Femur (tissue), 1 donor: ENCODE results near the gene OR4D11.
A peak's percentile ranks its signal among the peaks of the same experiment; 100 is the strongest.

Experiments
- DNase-seq: peaks from one replicate; pipeline ENCODE4 v3.0.0-alpha.2; 2017

The OR4D11 gene

DNA sequence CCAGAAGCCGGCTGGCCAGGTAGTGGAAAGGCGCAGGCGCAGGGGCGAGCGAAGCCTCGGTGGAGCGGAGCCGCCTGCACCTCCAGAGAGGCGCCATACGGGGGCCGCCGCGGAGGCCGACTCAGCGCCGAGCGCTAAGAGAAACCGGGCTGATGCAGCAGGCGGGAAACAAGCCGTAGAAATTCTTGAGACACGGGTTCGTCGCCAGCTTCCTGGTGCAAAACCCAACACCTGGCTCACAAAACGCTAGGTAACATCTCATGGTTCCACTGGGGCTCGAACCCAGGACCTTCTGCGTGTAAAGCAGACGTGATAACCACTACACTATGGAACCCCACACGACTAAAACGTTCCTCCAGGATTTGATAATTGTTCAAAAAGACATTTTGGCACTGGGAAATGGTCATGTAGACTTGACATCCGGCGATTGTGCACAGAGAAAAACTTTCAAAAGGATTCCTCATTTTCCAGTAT is 47.0 kb downstream of the OR4D11 start:
- DNase-seq, result peak; percentile 90

DNA sequence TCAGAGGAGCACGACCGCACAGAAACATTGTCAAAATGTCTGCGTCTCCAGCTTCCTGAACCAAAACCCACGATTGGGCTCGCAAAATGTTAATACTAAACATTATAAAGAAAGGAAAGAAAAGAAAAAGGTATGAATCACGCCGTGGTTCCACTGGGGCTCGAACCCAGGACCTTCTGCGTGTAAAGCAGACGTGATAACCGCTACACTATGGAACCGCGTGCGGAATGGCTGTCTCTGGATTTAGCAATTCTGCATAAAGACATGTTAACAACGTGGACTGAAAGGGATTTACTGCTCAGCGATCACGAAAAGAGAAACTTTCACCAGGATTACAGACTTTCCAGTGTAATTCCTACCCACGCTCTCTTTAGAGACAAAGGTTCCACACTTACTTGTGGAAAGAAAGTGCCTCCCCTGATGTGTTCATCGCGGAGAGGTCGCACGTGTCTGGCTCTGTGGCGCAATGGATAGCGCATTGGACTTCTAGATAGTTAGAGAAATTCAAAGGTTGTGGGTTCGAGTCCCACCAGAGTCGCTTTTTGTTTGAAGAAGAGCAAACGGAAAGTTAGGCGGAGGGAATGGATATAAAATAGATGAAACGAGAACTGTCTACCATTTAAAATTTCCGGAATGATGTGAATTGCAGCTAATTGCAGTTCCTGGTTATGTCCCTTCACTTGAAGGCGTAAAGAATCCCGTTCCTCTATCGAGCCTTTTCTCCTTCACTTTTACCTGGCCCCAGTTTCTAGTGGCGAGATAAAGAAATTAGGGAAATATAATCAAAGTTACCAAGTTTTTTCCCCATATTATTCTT is 47.7 kb downstream of the OR4D11 start:
- DNase-seq, result peak; percentile 90

DNA sequence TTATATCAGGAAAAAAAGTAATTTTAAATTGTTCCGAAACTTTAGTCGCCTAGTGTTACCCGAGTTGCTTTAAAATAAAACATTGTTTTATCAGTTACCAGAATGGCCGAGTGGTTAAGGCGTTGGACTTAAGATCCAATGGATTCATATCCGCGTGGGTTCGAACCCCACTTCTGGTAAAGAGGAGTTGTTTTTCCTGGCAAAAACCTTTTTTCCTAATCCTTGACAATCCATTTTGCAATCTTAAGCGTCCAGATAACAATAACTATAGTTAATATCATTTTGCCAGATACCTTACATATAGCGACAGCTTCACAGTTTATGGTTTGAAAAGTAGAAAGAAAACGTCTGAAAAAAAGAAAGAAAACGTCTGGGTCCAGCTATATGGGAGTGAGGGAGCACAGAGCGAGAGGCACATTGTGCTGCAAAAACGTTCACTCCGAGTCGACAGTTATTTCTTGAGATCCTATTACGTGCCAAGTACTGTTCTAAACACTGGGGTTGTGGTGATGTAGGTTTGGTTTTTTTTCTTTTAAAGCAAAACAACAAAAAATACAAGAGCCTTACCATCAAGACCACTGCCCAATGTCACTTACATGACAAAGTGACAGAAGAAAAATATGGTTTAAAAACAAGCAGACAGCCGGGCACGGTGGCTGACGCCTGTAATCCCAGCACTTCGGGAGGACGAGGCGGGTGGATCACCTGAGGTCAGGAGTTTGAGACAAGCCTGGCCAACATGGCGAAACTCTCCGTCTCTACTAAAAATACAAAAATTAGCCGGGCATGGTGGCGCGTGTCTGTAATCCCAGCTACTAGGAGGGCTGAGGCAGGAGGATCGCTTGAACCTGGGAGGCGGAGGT is 48.5 kb downstream of the OR4D11 start:
- peak; percentile 69 for DNase-seq

DNA sequence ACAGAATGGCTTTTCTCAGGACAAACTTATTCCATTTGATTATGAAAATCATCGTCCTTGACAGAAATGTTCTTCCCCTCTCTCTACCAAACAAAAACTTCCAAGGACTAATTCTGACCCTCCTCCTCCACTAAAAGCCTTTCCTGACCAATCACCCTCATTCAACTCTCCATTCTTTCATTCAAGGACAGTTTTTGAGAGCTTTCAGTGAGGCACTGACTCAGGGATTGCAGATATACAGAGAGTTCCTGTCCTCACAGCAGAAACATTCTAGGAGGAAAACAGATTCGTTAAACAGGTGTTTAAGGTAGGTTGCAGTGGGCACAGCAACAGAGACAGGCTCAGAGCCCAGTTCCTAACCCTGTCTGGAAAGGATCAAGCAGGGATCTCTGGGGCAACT is 49.5 kb downstream of the OR4D11 start:
- DNase-seq, result no peak

DNA sequence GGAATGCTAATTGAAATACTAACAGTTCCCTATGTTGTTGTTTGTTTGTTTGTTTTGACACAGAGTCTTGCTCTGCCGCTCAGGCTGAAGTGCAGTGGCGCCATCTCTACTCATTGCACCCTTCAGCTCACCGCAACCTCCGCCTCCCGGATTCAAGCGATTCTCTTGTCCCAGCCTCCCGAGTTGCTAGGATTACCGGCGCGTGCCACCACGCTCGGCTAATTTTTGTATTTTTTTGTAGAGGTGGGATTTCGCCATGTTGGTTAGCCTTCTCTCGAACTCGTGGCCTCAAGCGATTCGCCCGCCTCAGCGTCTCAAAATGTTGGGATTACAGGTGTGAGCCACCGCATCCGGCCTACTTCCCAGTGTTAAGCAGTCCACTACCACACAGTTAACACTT is 49.9 kb downstream of the OR4D11 start:
- DNase-seq, result no peak
